Neuron (in vitro differentiated cells): ENCODE data around the gene RASAL1.

Experiments
- H2AFZ ChIP-seq: one replicate; pipeline ENCODE4 v1.6.1; 2013; ENCODE audit warnings: low read depth, mild to moderate bottlenecking, inconsistent platforms, low read length, moderate library complexity
- H3K27me3 ChIP-seq: one replicate; pipeline ENCODE4 v1.6.1; 2013; ENCODE audit warnings: low read length; ENCODE audit not compliant: insufficient read depth
- H3K36me3 ChIP-seq: one replicate; pipeline ENCODE4 v1.6.1; 2013; ENCODE audit warnings: low read length; ENCODE audit not compliant: insufficient read depth
- H3K4me1 ChIP-seq: one replicate; pipeline ENCODE4 v1.6.1; 2013; ENCODE audit warnings: low read length; ENCODE audit not compliant: insufficient read depth
- H3K4me3 ChIP-seq: 2 replicates; pipeline ENCODE4 v1.5.1; 2013; ENCODE audit warnings: mild to moderate bottlenecking, low read length, moderate library complexity
- H3K9me3 ChIP-seq: one replicate; pipeline ENCODE4 v1.6.1; 2013; ENCODE audit warnings: low read length

RASAL1 gene

GRCh38 chr12:113113397-113113796 lies 22.2 kb downstream of the RASAL1 start:
- no peak overlapping the region for H3K4me3 ChIP-seq
- H3K9me3 ChIP-seq: no peaks in the 10 kb centered on the region
- H3K27me3 ChIP-seq: peaks cover 14% of the 10 kb centered on the region
- no peaks in the 10 kb centered on the region for H3K36me3 ChIP-seq
- H3K4me1 ChIP-seq: no peaks in the 10 kb centered on the region
- H2AFZ ChIP-seq: no peak overlapping the region

GRCh38 chr12:113112043-113112899 lies 23.3 kb downstream of the RASAL1 start:
- no peak overlapping the region for H2AFZ ChIP-seq
- no peaks in the 10 kb centered on the region for H3K9me3 ChIP-seq
- peaks cover 14% of the 10 kb centered on the region for H3K27me3 ChIP-seq
- H3K36me3 ChIP-seq: no peaks in the 10 kb centered on the region
- no peak overlapping the region for H3K4me3 ChIP-seq
- no peaks in the 10 kb centered on the region for H3K4me1 ChIP-seq

GRCh38 chr12:113111247-113111646 lies 24.3 kb downstream of the RASAL1 start:
- H3K9me3 ChIP-seq: no peaks in the 10 kb centered on the region
- no peak overlapping the region for H2AFZ ChIP-seq
- peaks cover 22% of the 10 kb centered on the region for H3K27me3 ChIP-seq
- H3K4me1 ChIP-seq: no peaks in the 10 kb centered on the region
- no peak overlapping the region for H3K4me3 ChIP-seq
- no peaks in the 10 kb centered on the region for H3K36me3 ChIP-seq

GRCh38 chr12:113109872-113110599 lies 25.5 kb downstream of the RASAL1 start:
- Histone ChIP-seq H3K4me3 (no peak overlapping the region), H3K36me3 (no peaks in the 10 kb centered on the region), H3K9me3 (no peaks in the 10 kb centered on the region), H3K4me1 (no peaks in the 10 kb centered on the region), H3K27me3 (peaks cover 23% of the 10 kb centered on the region), H2AFZ (no peak overlapping the region)

GRCh38 chr12:113109360-113109759 lies 26.2 kb downstream of the RASAL1 start:
- Histone ChIP-seq H3K36me3 (no peaks in the 10 kb centered on the region), H3K9me3 (no peaks in the 10 kb centered on the region), H3K27me3 (peaks cover 27% of the 10 kb centered on the region), H3K4me3 (no peak overlapping the region), H3K4me1 (no peaks in the 10 kb centered on the region), H2AFZ (no peak overlapping the region)

GRCh38 chr12:113108308-113108707 lies 27.3 kb downstream of the RASAL1 start:
- no peaks in the 10 kb centered on the region for H3K4me1 ChIP-seq
- no peak overlapping the region for H2AFZ ChIP-seq
- H3K27me3 ChIP-seq: peaks cover 30% of the 10 kb centered on the region
- no peaks in the 10 kb centered on the region for H3K36me3 ChIP-seq
- H3K9me3 ChIP-seq: no peaks in the 10 kb centered on the region
- no peak overlapping the region for H3K4me3 ChIP-seq

- no peaks in the 10 kb centered on the region for H3K4me1 ChIP-seq
- no peaks in the 10 kb centered on the region for H3K9me3 ChIP-seq
- no peaks in the 10 kb centered on the region for H3K36me3 ChIP-seq
- peaks cover 29% of the 10 kb centered on the region for H3K27me3 ChIP-seq
- H2AFZ ChIP-seq: no peak overlapping the region
- no peak overlapping the region for H3K4me3 ChIP-seq
Measured at GRCh38 chr12:113106361-113106760, 29.2 kb downstream of the RASAL1 start.

- no peak overlapping the region for H3K4me3 ChIP-seq
- no peak overlapping the region for H2AFZ ChIP-seq
- H3K4me1 ChIP-seq: no peaks in the 10 kb centered on the region
- no peaks in the 10 kb centered on the region for H3K9me3 ChIP-seq
- H3K27me3 ChIP-seq: peaks cover 29% of the 10 kb centered on the region
- H3K36me3 ChIP-seq: no peaks in the 10 kb centered on the region
Measured at GRCh38 chr12:113105606-113106271, 29.8 kb downstream of the RASAL1 start.

GRCh38 chr12:113104953-113105510 lies 30.5 kb downstream of the RASAL1 start:
- H3K27me3 ChIP-seq: peaks cover 29% of the 10 kb centered on the region
- no peak overlapping the region for H3K4me3 ChIP-seq
- H3K36me3 ChIP-seq: no peaks in the 10 kb centered on the region
- no peaks in the 10 kb centered on the region for H3K9me3 ChIP-seq
- no peak overlapping the region for H2AFZ ChIP-seq
- H3K4me1 ChIP-seq: no peaks in the 10 kb centered on the region

GRCh38 chr12:113103756-113104450 lies 31.7 kb downstream of the RASAL1 start:
- Histone ChIP-seq H3K36me3 (no peaks in the 10 kb centered on the region), H2AFZ (no peak overlapping the region), H3K27me3 (peaks cover 25% of the 10 kb centered on the region), H3K4me3 (no peak overlapping the region), H3K4me1 (no peaks in the 10 kb centered on the region), H3K9me3 (no peaks in the 10 kb centered on the region)

- H3K4me3 ChIP-seq: no peak overlapping the region
- H3K36me3 ChIP-seq: no peaks in the 10 kb centered on the region
- H3K4me1 ChIP-seq: peaks cover 4% of the 10 kb centered on the region
Measured at GRCh38 chr12:113102811-113103210, 32.8 kb downstream of the RASAL1 start.

GRCh38 chr12:113101751-113102150 lies 33.8 kb downstream of the RASAL1 start:
- Histone ChIP-seq H3K36me3 (no peaks in the 10 kb centered on the region), H2AFZ (no peak overlapping the region), H3K27me3 (peaks cover 20% of the 10 kb centered on the region), H3K9me3 (no peaks in the 10 kb centered on the region), H3K4me3 (no peak overlapping the region), H3K4me1 (peaks cover 4% of the 10 kb centered on the region)

More at GRCh38 chr12:113102811-113103210, 32.8 kb downstream of the RASAL1 start:
- no peaks in the 10 kb centered on the region for H3K9me3 ChIP-seq
- peaks cover 25% of the 10 kb centered on the region for H3K27me3 ChIP-seq
- H2AFZ ChIP-seq: no peak overlapping the region
